AG09309 (cell line): ENCODE data around the gene HCAR1.

Experiments used
- DNase-seq: peaks from one replicate; pipeline ENCODE4 v3.0.0-alpha.2; 2010; ENCODE audit warnings: low read depth
- H3K4me3 ChIP-seq: 2 replicates; pipeline ENCODE4 v1.5.1; 2011; ENCODE audit warnings: mild to moderate bottlenecking, low read depth, low read length, moderate library complexity; ENCODE audit not compliant: control insufficient read depth
- CTCF ChIP-seq: IDR thresholded peaks from 2 replicates; pipeline ENCODE4 v1.5.1; 2011; ENCODE audit warnings: mild to moderate bottlenecking, low read depth, low read length, inconsistent platforms; ENCODE audit not compliant: insufficient read depth, control insufficient read depth; ENCODE audit errors: missing control alignments

Gene HCAR1

GRCh38 chr12:122732170-122732569 is 1.5 kb upstream of the HCAR1 start:
- H3K4me3 ChIP-seq, result no peak overlapping the region
- DNase-seq, result no peak
- no peak for TF ChIP-seq CTCF

- H3K4me3 ChIP-seq, result no peak overlapping the region
- no peak for DNase-seq
- TF ChIP-seq CTCF, result no peak
Measured at GRCh38 chr12:122729583-122730214, 945 bp downstream of the HCAR1 start.

GRCh38 chr12:122726080-122726558 is 4.5 kb downstream of the HCAR1 start:
- DNase-seq, result no peak
- H3K4me3 ChIP-seq, result no peak overlapping the region
- no peak for TF ChIP-seq CTCF

GRCh38 chr12:122725452-122726079 is 5.1 kb downstream of the HCAR1 start:
- H3K4me3 ChIP-seq, result no peak overlapping the region
- no peak for TF ChIP-seq CTCF
- no peak for DNase-seq

GRCh38 chr12:122724641-122725243 is 5.9 kb downstream of the HCAR1 start:
- DNase-seq, result no peak
- no peak overlapping the region for H3K4me3 ChIP-seq
- TF ChIP-seq CTCF, result no peak

- DNase-seq, result no peak
- H3K4me3 ChIP-seq, result no peak overlapping the region
- TF ChIP-seq CTCF, result no peak
Measured at GRCh38 chr12:122722387-122722786, 8.3 kb downstream of the HCAR1 start.
